CD8-positive, alpha-beta memory T cell (primary cell): ENCODE results near the gene AGO1. TPM values are rescaled to one million over a fixed set of nuclear protein-coding genes. Genes with fewer than 3 reads are reported as not detected.
A peak's percentile ranks its signal among the peaks of the same experiment; 100 is the strongest.

Experiments used
- CTCF ChIA-PET: fragments of 350-600 bp; sonication (Branson Sonifier 250); formaldehyde crosslinking; loops from one replicate; lab custom pipeline; 2021; ENCODE audit warnings: antibody characterized with exemption; lab: Charles Lee
- POLR2A ChIA-PET: fragments of 350-600 bp; sonication (Branson Sonifier 250); formaldehyde crosslinking; loops from one replicate; lab custom pipeline; 2021; ENCODE audit warnings: antibody characterized with exemption; lab: Charles Lee
- DNase-seq, 5 donors: peaks; one replicate each; pipeline versions ENCODE4 v3.0.0 to v3.0.0-alpha.2; 2020 to 2022; ENCODE audit warnings: mixed read lengths in 1 of 5
- H3K27ac ChIP-seq: one replicate; pipeline ENCODE4 v1.7.0; 2013; ENCODE audit warnings: low read depth, mild to moderate bottlenecking, low read length, moderate library complexity
- H3K27me3 ChIP-seq: 2 replicates; pipeline ENCODE4 v1.7.0; 2013; ENCODE audit warnings: low read length, mild to moderate bottlenecking; ENCODE audit not compliant: insufficient read depth, poor library complexity, severe bottlenecking
- H3K36me3 ChIP-seq: 2 replicates; pipeline ENCODE4 v1.7.0; 2013; ENCODE audit warnings: mild to moderate bottlenecking, low read length, moderate library complexity; ENCODE audit not compliant: insufficient read depth
- H3K4me1 ChIP-seq: 2 replicates; pipeline ENCODE4 v1.7.0; 2013; ENCODE audit warnings: mild to moderate bottlenecking, low read length, moderate library complexity; ENCODE audit not compliant: insufficient read depth
- H3K4me3 ChIP-seq: 2 replicates; pipeline ENCODE4 v1.7.0; 2013; ENCODE audit warnings: mild to moderate bottlenecking, low read length
- H3K9me3 ChIP-seq: 2 replicates; pipeline ENCODE4 v1.7.0; 2013; ENCODE audit warnings: mild to moderate bottlenecking, low read length
- H3K27ac Mint-ChIP-seq, 8 donors: one replicate each; pipeline ENCODE4 v1.8.0; 2020 to 2021; ENCODE audit warnings: mixed read lengths in 8 of 8, mild to moderate bottlenecking in 6 of 8, inconsistent platforms in 3 of 8, moderate library complexity in 3 of 8
- H3K27me3 Mint-ChIP-seq, 2 donors: one replicate each; pipeline ENCODE4 v1.8.0; 2020 to 2021; ENCODE audit warnings: mixed read lengths in 2 of 2, mild to moderate bottlenecking in 1 of 2, moderate library complexity in 1 of 2
- H3K36me3 Mint-ChIP-seq, 3 donors: one replicate each; pipeline ENCODE4 v1.8.0; 2020 to 2021; ENCODE audit warnings: mixed read lengths in 3 of 3, inconsistent platforms in 1 of 3, mild to moderate bottlenecking in 1 of 3
- H3K4me1 Mint-ChIP-seq, 3 donors: one replicate each; pipeline ENCODE4 v1.8.0; 2020 to 2021; ENCODE audit warnings: mixed read lengths in 3 of 3, inconsistent platforms in 1 of 3, mild to moderate bottlenecking in 1 of 3
- H3K4me3 Mint-ChIP-seq, 7 donors: one replicate each; pipeline ENCODE4 v1.8.0; 2020 to 2021; ENCODE audit warnings: mixed read lengths in 7 of 7, mild to moderate bottlenecking in 6 of 7, moderate library complexity in 4 of 7, inconsistent platforms in 2 of 7
- H3K9me3 Mint-ChIP-seq, 5 donors: one replicate each; pipeline ENCODE4 v1.8.0; 2020 to 2022; ENCODE audit warnings: mixed read lengths in 5 of 5, mild to moderate bottlenecking in 3 of 5, moderate library complexity in 2 of 5, inconsistent platforms in 1 of 5
- polyA plus RNA-seq: library from polyadenylated mRNA; unstranded; fragments of 300-500 nt; fragmentation: Illumina TruSeq; gene quantifications from one replicate; pipeline ENCODE4 v1.2.3, GENCODE V29; 2021
- total RNA-seq, 2 experiments: library from RNA; stranded (reverse); gene quantifications; one replicate each; pipeline ENCODE4 v1.2.3, GENCODE V29; 2021

Gene AGO1
- total and polyA plus RNA-seq, 3 experiments from 2014 or later, result 9.4 to 41.6 (median 41.0) TPM

DNA sequence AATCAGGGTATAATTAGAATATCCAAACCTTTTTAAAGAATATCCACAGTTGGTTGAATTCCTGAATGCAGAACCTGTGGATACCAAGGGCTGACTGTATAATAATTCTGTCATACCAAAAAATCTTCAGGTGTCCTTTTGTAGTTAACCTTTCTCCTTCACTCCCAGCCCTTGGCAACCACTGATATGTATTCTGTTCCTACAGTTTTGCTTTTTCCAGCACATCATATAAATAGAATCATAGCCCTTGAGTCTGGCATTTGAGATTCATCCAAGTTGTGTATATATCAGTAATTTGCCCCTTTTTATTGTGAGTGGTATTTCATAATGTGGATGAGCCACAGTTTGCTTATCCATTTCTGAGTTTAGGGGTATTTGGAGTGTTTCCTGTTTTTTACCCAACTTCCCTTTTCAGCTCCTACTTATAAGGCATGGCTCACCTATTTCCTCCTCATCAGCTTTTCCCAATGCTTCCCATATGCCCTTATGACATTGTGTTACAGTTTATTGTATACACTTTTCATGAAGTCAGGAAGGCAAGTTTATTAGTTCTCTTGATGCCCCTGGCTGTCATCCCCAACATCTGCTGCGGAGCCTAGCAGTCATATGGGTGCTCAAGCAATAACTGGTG lies 35.0 kb upstream of the AGO1 start:
- no peaks in the 10 kb centered on the region for H3K27me3 Mint-ChIP-seq
- Histone ChIP-seq H3K9me3 (no peaks in the 10 kb centered on the region), H3K27me3 (no peaks in the 10 kb centered on the region), H3K4me1 (no peaks in the 10 kb centered on the region), H3K36me3 (peaks cover 16% of the 10 kb centered on the region), H3K27ac (no peak overlapping the region), H3K4me3 (no peak overlapping the region)
- DNase-seq, result no peak
- POLR2A ChIA-PET, result no interaction called here
- H3K4me3 Mint-ChIP-seq, result no peak overlapping the region
- no peaks in the 10 kb centered on the region for H3K9me3 Mint-ChIP-seq
- peak overlapping the region in 4 of 8 donors; percentile 32 to 81 (median 48) for H3K27ac Mint-ChIP-seq
- H3K4me1 Mint-ChIP-seq, result no peaks in the 10 kb centered on the region
- peaks cover 0 to 71% (median 29%) of the 10 kb centered on the region in 3 donors for H3K36me3 Mint-ChIP-seq
- CTCF ChIA-PET, result no interaction called here

DNA sequence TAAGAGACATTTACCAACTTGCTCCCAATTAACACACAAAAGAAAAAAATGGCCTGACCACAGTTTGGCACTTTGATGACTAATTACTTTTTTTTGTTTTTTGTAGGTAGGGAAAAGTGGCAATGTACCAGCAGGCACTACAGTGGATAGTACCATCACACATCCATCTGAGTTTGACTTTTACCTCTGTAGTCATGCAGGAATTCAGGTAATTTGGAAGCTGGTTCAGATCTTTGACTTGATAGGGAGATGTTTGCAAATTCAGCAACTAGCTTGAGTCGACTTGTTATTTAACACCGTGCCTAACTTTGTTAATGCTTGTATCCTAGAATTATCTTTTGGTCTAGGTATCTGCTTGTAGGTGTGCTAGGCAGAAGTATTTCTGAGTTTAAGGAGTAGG lies 33.0 kb upstream of the AGO1 start:
- H3K9me3 ChIP-seq, result no peaks in the 10 kb centered on the region
- H3K27me3 ChIP-seq, result no peaks in the 10 kb centered on the region
- no peaks in the 10 kb centered on the region for H3K4me1 ChIP-seq
- ChIA-PET CTCF (no interaction called here), POLR2A (no interaction called here)
- H3K36me3 ChIP-seq, result peaks cover 20% of the 10 kb centered on the region
- no peaks in the 10 kb centered on the region for H3K4me1 Mint-ChIP-seq
- DNase-seq, result no peak
- peaks cover 0 to 76% (median 22%) of the 10 kb centered on the region in 3 donors for H3K36me3 Mint-ChIP-seq
- no peak overlapping the region for H3K4me3 ChIP-seq
- no peaks in the 10 kb centered on the region for H3K9me3 Mint-ChIP-seq
- H3K27ac Mint-ChIP-seq, result peak overlapping the region in 1 of 8 donors; percentile 36
- H3K27ac ChIP-seq, result no peak overlapping the region
- no peak overlapping the region for H3K4me3 Mint-ChIP-seq
- H3K27me3 Mint-ChIP-seq, result no peaks in the 10 kb centered on the region

DNA sequence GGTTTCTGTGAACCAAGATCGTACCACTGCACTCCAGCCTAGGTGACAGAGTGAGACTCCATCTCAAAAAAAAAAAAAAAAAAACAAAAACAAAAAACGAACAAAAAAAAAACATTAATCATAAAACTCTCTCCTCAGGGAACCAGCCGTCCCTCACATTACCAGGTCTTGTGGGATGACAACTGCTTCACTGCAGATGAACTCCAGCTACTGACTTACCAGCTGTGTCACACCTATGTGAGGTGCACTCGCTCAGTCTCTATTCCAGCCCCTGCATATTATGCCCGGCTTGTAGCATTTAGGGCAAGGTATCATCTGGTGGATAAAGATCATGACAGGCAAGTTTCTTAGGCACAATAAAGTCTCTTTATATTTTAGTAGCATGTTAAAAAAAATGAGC lies 32.3 kb upstream of the AGO1 start:
- H3K4me3 ChIP-seq, result no peak overlapping the region
- Mint-ChIP-seq H3K4me1 (no peaks in the 10 kb centered on the region), H3K4me3 (no peak overlapping the region), H3K9me3 (no peaks in the 10 kb centered on the region), H3K27me3 (no peaks in the 10 kb centered on the region), H3K27ac (peak overlapping the region in 1 of 8 donors; percentile 40), H3K36me3 (peaks cover 0 to 78% (median 20%) of the 10 kb centered on the region in 3 donors)
- no peaks in the 10 kb centered on the region for H3K4me1 ChIP-seq
- no peak for DNase-seq
- peaks cover 19% of the 10 kb centered on the region for H3K36me3 ChIP-seq
- ChIA-PET POLR2A (no interaction called here), CTCF (interaction anchor here (0.6 to 0.8 kb wide), 2 partner anchors 32 to 685 kb away, joined by 3 read pairs; partner anchors contain the start of gene AGO1)
- no peaks in the 10 kb centered on the region for H3K9me3 ChIP-seq
- H3K27me3 ChIP-seq, result no peaks in the 10 kb centered on the region
- no peak overlapping the region for H3K27ac ChIP-seq

DNA sequence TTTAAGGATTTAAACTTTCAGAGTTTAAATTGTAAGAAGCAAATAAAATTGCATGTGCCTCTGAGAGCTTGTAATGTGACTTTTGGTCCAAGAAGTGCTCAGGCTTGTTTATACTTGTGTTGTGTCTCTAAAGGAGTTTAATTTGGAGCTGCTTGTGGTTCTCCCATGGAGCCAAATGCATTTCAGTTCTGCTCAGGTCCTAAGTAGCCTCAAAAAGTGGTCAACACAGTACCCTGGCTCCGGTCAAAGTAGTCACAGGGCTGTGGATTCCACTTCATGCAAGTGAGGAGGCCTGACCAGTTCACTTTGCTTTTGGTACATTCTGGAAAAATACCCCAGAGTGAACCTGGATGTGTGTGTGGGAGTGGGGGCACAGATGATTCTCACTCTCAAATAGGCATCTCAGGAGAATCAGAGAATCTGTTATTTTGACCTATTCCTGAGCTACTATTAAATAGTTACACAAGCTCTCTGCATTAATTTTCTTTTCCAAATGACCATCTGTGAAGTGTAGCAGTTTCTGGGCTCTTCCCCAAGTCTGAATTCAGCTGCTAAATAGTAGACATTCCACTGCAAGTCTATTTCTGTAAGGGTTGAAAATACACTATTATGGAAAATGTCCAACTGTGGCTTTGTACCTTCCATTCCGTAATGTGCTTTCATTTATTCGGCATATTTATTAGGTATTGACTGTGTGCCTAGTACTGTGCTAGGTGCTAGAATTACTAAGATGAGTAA lies 31.7 kb upstream of the AGO1 start:
- POLR2A ChIA-PET, result no interaction called here
- no peaks in the 10 kb centered on the region for H3K4me1 ChIP-seq
- H3K4me3 Mint-ChIP-seq, result no peak overlapping the region
- no peaks in the 10 kb centered on the region for H3K4me1 Mint-ChIP-seq
- H3K36me3 ChIP-seq, result peaks cover 17% of the 10 kb centered on the region
- H3K27me3 Mint-ChIP-seq, result no peaks in the 10 kb centered on the region
- no peak overlapping the region for H3K27ac ChIP-seq
- no peaks in the 10 kb centered on the region for H3K9me3 Mint-ChIP-seq
- CTCF ChIA-PET, result interaction anchor here (0.6 to 0.8 kb wide), 2 partner anchors 32 to 685 kb away, joined by 3 read pairs; partner anchors contain the start of gene AGO1
- DNase-seq, result no peak
- no peak overlapping the region for H3K4me3 ChIP-seq
- H3K9me3 ChIP-seq, result no peaks in the 10 kb centered on the region
- peak overlapping the region in 1 of 8 donors; percentile 28 for H3K27ac Mint-ChIP-seq
- no peaks in the 10 kb centered on the region for H3K27me3 ChIP-seq
- H3K36me3 Mint-ChIP-seq, result peaks cover 0 to 79% (median 20%) of the 10 kb centered on the region in 3 donors

DNA sequence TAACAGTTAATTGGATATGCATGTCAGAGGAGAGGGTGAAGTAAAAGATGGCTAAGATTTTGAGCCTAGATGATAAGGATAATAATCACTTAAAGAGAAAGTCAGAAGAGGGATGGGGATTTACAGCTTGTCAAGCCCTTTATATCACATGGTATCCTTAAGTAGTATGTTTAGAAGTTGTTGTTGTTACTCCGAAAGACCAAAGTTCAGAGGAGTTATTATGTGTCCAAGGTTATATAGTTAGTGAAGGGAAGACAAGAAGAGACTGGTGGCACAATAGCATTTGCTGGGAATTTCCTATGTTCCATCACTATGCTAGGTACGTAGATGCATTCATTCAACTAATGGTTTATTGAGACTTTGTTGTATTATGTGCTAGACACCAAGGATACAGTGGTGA lies 30.8 kb upstream of the AGO1 start:
- peaks cover 17% of the 10 kb centered on the region for H3K36me3 ChIP-seq
- H3K9me3 Mint-ChIP-seq, result no peaks in the 10 kb centered on the region
- H3K27me3 ChIP-seq, result no peaks in the 10 kb centered on the region
- H3K27ac ChIP-seq, result no peak overlapping the region
- CTCF ChIA-PET, result no interaction called here
- peaks cover 0 to 76% (median 20%) of the 10 kb centered on the region in 3 donors for H3K36me3 Mint-ChIP-seq
- peak overlapping the region in 1 of 8 donors; percentile 3 for H3K27ac Mint-ChIP-seq
- H3K4me1 ChIP-seq, result no peaks in the 10 kb centered on the region
- POLR2A ChIA-PET, result no interaction called here
- no peak overlapping the region for H3K4me3 Mint-ChIP-seq
- no peak for DNase-seq
- H3K27me3 Mint-ChIP-seq, result no peaks in the 10 kb centered on the region
- no peaks in the 10 kb centered on the region for H3K9me3 ChIP-seq
- H3K4me3 ChIP-seq, result no peak overlapping the region
- no peaks in the 10 kb centered on the region for H3K4me1 Mint-ChIP-seq

DNA sequence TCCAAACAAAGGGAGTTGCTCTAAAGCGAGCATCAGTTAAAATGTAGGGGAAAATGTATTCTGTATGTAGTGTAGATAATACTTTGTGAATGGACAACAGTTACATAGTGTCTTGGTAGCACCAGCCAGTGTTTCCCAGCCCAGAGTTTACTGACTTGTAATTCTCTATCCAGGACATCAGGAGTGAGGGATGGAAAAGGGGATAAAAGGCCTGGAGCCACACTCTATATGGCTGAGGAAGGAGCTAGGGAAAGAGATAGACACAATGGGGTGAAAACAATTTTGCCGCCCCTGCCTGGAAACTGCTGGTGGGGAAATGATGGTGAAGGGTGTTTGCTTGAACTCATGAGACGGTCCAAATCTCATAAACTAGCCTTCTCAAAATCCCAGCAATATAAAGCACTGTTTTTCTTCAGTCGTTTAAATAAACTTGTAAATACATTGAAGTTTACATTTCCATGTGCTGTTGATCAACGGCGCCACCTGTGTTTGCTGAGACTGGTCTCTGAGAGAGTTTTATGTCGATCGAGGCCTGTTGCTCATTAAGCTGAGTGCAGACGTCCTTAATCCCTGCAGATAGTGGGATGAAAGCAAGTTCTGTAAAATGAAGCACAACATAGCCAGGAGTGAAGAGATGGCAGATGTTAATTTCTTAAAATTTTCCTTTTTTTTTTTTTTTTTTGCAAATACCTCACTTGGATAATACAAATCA lies 27.9 kb upstream of the AGO1 start:
- H3K4me1 Mint-ChIP-seq, result no peaks in the 10 kb centered on the region
- DNase-seq, result no peak
- peak overlapping the region in 1 of 8 donors; percentile 42 for H3K27ac Mint-ChIP-seq
- no peaks in the 10 kb centered on the region for H3K9me3 Mint-ChIP-seq
- Histone ChIP-seq H3K27me3 (no peaks in the 10 kb centered on the region), H3K36me3 (peaks cover 14% of the 10 kb centered on the region), H3K4me3 (no peak overlapping the region), H3K27ac (no peak overlapping the region), H3K4me1 (no peaks in the 10 kb centered on the region), H3K9me3 (no peaks in the 10 kb centered on the region)
- CTCF ChIA-PET, result interaction anchor here (0.7 kb wide), 1 partner anchor 24 kb away, joined by 4 read pairs; no protein-coding TSS in a partner anchor
- POLR2A ChIA-PET, result no interaction called here
- no peaks in the 10 kb centered on the region for H3K27me3 Mint-ChIP-seq
- H3K4me3 Mint-ChIP-seq, result no peak overlapping the region
- peaks cover 0 to 60% (median 18%) of the 10 kb centered on the region in 3 donors for H3K36me3 Mint-ChIP-seq

DNA sequence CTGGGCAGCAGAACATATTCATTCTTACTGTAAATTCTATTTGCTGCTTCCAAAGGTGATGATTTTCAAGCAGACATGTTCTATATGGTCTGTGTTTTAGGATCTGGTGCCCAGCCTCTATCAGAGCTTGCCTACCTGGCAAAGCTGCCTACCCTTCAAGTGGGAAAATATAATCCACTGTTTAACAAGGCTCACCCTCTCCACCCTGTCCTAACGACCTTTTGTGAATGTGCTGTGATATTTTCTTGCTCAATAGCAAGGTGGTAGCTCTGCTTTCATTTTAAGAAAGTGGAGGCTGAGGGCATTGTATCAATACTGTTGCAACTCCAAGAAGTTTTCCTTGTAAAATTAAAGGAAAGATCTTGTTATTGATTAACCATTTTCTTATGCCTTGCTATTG lies 26.0 kb upstream of the AGO1 start:
- H3K27me3 ChIP-seq, result no peaks in the 10 kb centered on the region
- no peak overlapping the region for H3K27ac ChIP-seq
- no peak for DNase-seq
- H3K4me1 Mint-ChIP-seq, result no peaks in the 10 kb centered on the region
- no peak overlapping the region for H3K27ac Mint-ChIP-seq
- ChIA-PET CTCF (interaction anchor here (0.7 kb wide), 1 partner anchor 26 kb away, joined by 3 read pairs; the partner anchor contains the start of gene AGO1), POLR2A (no interaction called here)
- H3K36me3 Mint-ChIP-seq, result peaks cover 0 to 44% (median 13%) of the 10 kb centered on the region in 3 donors
- H3K9me3 Mint-ChIP-seq, result no peaks in the 10 kb centered on the region
- peaks cover 5% of the 10 kb centered on the region for H3K36me3 ChIP-seq
- H3K4me1 ChIP-seq, result no peaks in the 10 kb centered on the region
- no peaks in the 10 kb centered on the region for H3K9me3 ChIP-seq
- H3K4me3 ChIP-seq, result no peak overlapping the region
- no peak overlapping the region for H3K4me3 Mint-ChIP-seq
- no peaks in the 10 kb centered on the region for H3K27me3 Mint-ChIP-seq

DNA sequence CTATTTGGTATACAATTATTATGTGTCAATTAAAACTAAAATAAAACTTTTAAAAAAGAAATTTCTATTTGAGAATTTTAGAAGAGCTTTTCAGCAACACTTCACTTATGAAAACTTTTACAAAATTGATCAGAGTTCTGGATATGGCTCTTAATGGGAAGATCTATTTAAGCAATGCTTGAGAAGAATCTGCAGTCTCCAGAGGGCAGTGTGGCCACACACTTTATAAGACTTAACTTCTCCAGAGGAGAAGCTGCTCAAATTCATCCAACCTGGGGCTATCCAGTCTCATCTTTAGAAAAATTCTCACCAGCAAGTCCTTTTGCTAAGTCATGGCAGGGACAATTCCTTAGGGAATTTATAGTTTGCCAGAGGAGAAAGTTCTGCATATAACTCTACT lies 25.2 kb upstream of the AGO1 start:
- H3K36me3 Mint-ChIP-seq, result peaks cover 0 to 37% (median 10%) of the 10 kb centered on the region in 3 donors
- POLR2A ChIA-PET, result no interaction called here

More for the DNA sequence above, 25.2 kb upstream of the AGO1 start:
- Histone ChIP-seq H3K27me3 (no peaks in the 10 kb centered on the region), H3K9me3 (no peaks in the 10 kb centered on the region), H3K4me3 (no peak overlapping the region), H3K27ac (no peak overlapping the region), H3K4me1 (no peaks in the 10 kb centered on the region), H3K36me3 (peaks cover 5% of the 10 kb centered on the region)
- H3K27me3 Mint-ChIP-seq, result no peaks in the 10 kb centered on the region
- DNase-seq, result no peak
- H3K4me1 Mint-ChIP-seq, result no peaks in the 10 kb centered on the region
- CTCF ChIA-PET, result no interaction called here
- H3K27ac Mint-ChIP-seq, result no peak overlapping the region
- H3K4me3 Mint-ChIP-seq, result no peak overlapping the region
- H3K9me3 Mint-ChIP-seq, result no peaks in the 10 kb centered on the region
